NB4 (cell line): ENCODE data around the gene XYLB.
A peak's percentile ranks its signal among the peaks of the same experiment; 100 is the strongest.
"Not testable (repeated sequence)": the region's sequence is repeated elsewhere in the genome, so short reads cannot be mapped to it uniquely, and the experiment has no call there.

Experiments
- DNase-seq: peaks from one replicate; pipeline ENCODE4 v3.0.0; 2010; ENCODE audit warnings: low read depth
- H3K4me3 ChIP-seq: one replicate; pipeline ENCODE4 v1.5.1; 2011; ENCODE audit warnings: mild to moderate bottlenecking, low read depth, low read length, moderate library complexity
- CTCF ChIP-seq: IDR thresholded peaks from one replicate; pipeline ENCODE4 v1.5.1; 2012; ENCODE audit warnings: low read depth, low read length
- MAX ChIP-seq: IDR thresholded peaks from 2 replicates; pipeline ENCODE4 v1.6.1; 2011; ENCODE audit warnings: low read depth, low read length
- MYC ChIP-seq: IDR thresholded peaks from 2 replicates; pipeline ENCODE4 v1.6.1; 2011; ENCODE audit warnings: low read depth, low read length
- POLR2A ChIP-seq: IDR thresholded peaks from 2 replicates; pipeline ENCODE4 v1.6.1; 2011; ENCODE audit warnings: mild to moderate bottlenecking; ENCODE audit not compliant: insufficient read length; ENCODE audit errors: extremely low read depth

Gene XYLB

GRCh38 chr3:38318766-38319671, 27.6 kb upstream of the XYLB start:
- TF ChIP-seq MAX (no peak), CTCF (no peak), MYC (no peak), POLR2A (no peak)

GRCh38 chr3:38320638-38321037, 25.9 kb upstream of the XYLB start:
- not testable (repeated sequence) for H3K4me3 ChIP-seq, DNase-seq

More at GRCh38 chr3:38318766-38319671, 27.6 kb upstream of the XYLB start:
- H3K4me3 ChIP-seq, result no peak overlapping the region
- no peak for DNase-seq

- no peak overlapping the region for H3K4me3 ChIP-seq
Observed at GRCh38 chr3:38323060-38323459, 23.5 kb upstream of the XYLB start.

GRCh38 chr3:38325256-38325655, 21.3 kb upstream of the XYLB start:
- no peak for TF ChIP-seq POLR2A
- no peak for TF ChIP-seq MYC
- TF ChIP-seq CTCF, result no peak
- no peak for TF ChIP-seq MAX
- DNase-seq, result no peak
- H3K4me3 ChIP-seq, result no peak overlapping the region

More at GRCh38 chr3:38323060-38323459, 23.5 kb upstream of the XYLB start:
- TF ChIP-seq MYC (no peak), MAX (no peak), CTCF (no peak), POLR2A (no peak)
- no peak for DNase-seq

GRCh38 chr3:38327335-38328009, 19.1 kb upstream of the XYLB start:
- DNase-seq, result peak; percentile 65
- no peak for TF ChIP-seq POLR2A
- TF ChIP-seq MYC, result no peak
- TF ChIP-seq MAX, result no peak
- TF ChIP-seq CTCF, result no peak
- H3K4me3 ChIP-seq, result no peak overlapping the region

- TF ChIP-seq CTCF, result no peak
- TF ChIP-seq MAX, result no peak
- no peak for TF ChIP-seq POLR2A
- no peak for TF ChIP-seq MYC
- no peak overlapping the region for H3K4me3 ChIP-seq
- no peak for DNase-seq
Observed at GRCh38 chr3:38331257-38332022, 15.1 kb upstream of the XYLB start.
